Stimulated activated CD4-positive, alpha-beta T cell treated with anti-CD3 and anti-CD28 coated beads, Interleukin-4, amount 100 ng/mL, for 24 hours (primary cell): Measurements from ENCODE around the gene ZNF354C.

Experiments
- DNase-seq: peaks from one replicate; pipeline ENCODE4 v3.0.0-alpha.2; 2020

Gene ZNF354C

DNA sequence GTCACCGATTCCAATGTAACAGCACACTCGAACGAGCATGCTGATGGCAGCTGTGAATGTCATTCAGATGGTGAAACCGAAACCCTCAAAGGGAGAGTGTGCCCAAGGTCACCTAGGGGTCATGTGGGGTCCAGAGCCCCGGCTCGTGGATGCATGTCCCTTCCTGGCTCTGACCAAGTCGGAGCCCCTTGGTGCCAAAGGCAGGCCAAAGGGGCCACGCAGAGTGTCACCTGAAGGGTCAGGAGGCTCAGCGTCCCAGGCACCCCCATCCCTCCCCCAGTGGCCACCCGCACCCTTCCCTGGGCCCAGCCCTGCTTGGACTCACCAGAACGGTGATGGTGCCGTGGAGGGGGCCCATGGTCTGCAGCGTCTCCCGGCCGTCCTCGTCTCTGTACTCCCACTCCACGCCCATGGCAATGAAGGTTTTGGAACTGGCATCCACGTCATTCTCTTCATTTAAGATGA, 69.5 kb downstream of the ZNF354C start:
- no peak for DNase-seq

DNA sequence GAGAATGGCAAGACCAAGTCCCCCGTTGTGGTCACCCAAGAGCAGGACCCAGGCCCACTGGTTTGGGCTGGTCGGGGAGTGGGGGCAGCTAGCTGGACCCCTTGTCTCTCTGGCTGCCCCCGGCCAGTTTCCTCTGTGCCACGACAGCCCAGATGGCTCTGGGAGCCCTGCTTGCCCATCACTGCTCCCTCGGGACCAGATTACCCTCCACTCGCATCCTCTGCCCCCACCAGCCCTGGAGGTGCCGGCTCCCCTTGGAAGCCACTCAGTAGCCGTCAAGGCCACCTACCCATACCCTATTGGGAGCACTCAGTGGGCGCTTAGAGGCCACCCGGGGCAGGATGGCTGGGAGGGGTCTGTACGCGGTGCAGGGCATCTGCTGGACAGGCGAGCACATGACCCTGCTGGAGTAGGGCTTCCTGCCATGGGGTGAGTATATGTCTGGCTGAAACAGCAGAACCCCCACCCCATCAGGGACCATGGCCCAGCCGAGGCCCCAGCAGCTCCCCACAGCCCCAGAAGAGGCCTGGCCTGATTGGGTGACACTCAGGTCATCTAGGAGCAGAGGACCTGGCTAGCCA, 70.0 kb downstream of the ZNF354C start:
- no peak for DNase-seq

DNA sequence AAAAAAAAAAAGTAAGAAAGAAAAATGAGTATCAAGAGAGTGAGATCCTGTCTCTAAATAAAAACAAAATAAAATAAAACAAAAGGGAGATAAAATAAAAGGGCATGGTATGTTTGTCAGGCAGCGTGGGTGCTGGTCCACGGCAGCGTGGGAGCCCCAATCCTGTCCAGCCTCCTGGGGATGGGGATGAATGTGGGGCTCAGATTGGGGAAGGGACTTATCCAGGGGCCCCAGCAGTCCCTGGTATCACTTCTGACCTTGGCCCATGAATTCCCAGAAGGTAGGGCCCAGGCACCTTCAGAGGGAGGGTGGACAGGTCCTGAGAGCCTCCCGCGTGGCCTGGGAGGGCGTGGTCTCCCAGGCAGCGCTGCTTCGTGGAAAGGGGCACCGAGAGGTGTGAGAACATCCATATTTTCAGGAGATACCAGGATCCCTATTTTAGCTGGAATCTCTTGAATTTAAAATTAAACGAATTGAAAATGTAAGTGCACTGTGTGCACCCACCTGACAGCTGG, 71.2 kb downstream of the ZNF354C start:
- no peak for DNase-seq

DNA sequence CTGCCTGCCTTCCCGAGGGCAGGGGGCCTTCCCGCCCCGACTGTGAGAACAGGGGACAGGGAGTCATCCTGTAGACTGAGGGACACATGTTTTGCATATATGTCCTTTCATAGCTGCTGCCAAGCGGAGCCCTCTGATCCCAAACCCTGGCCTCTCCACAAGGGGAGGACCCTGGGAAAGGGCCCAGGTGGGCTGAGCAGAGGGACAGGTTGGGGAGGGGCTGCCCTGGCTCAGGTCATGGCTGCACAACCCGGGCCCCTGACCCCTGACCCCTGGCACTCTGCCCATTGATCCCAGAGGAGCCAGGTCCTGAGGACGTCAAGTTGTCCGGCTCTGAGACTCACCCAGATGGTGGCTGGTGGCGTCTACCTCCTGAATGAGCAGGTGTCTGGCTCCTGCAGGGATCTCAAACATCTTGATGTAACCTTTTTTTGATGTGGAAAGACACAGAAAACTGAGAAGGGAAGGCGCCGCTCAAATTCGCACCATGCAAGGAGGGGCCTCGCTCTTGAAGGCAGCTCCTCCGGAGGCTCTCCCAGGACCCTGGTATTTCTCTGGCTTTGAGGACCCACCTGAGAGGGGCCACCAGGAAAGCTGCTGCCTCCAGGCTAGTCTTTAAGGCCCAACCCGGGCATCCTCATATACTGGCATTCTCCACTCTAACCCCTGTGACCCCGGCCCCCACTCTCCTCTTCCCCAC, 71.9 kb downstream of the ZNF354C start:
- no peak for DNase-seq

DNA sequence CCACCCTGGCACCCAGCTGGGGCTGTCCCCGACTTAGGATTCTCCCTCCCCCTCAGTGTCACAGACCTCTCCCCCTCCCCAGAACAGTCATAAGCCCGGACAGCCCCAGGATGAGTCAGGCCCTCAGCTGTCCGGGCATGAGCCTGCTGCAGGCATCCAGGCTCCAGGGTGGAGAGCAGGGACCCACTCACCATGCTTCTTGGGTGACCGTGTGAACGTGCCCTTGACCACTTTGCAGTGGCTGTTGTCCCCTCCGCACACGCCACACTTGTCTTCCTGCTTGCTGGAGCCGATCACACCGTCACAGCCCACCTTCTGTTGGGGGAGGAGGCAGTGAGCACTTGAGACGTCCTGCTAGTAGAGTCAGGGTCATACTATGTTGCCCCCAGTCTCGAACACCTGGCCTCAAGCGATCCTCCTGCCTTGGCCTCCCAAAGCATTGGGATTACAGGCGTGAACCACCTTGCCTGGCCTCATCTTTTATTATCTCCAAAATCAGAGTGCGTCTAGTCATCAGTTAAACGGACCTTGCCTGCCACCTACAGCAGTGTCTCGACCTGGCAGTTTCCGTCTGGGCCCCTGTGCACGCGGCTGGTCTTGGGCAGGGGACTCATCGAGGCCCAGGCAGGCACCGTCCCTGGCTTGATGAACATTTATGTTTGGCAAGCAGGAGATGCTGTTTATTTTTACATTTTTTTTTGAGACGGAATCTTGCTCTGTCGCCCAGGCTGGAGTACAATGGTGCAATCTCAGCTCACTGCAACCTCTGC, 72.6 kb downstream of the ZNF354C start:
- no peak for DNase-seq
